DND-41 (cell line): ENCODE data around the gene UBQLN1.

Experiments
- ATAC-seq: fragments of 200-7000 bp; cut with Tn5 transposase; 3 replicates; pipeline ENCODE4 v1.9.1; 2021; ENCODE audit warnings: low read depth; ENCODE audit not compliant: insufficient read depth
- DNase-seq: peaks from one replicate; pipeline ENCODE4 v3.0.0-alpha.2; 2020
- H2AFZ ChIP-seq: 2 replicates; pipeline ENCODE4 v1.6.0; 2012; ENCODE audit warnings: low read depth, low read length
- H3K27ac ChIP-seq: 2 replicates; pipeline ENCODE4 v1.5.1; 2012; ENCODE audit warnings: low read length, inconsistent platforms
- H3K27me3 ChIP-seq: fragments of 200-600 bp; sonication (generic); 2 replicates; pipeline ENCODE4 v1.6.0; 2012; ENCODE audit warnings: low read length, mild to moderate bottlenecking, inconsistent platforms; ENCODE audit not compliant: insufficient read depth, poor library complexity
- H3K36me3 ChIP-seq: 2 replicates; pipeline ENCODE4 v1.5.1; 2012; ENCODE audit warnings: low read length, inconsistent platforms; ENCODE audit not compliant: insufficient read depth
- H3K4me1 ChIP-seq: 2 replicates; pipeline ENCODE4 v1.5.1; 2012; ENCODE audit warnings: mild to moderate bottlenecking, low read length; ENCODE audit not compliant: insufficient read depth
- H3K4me2 ChIP-seq: 2 replicates; pipeline ENCODE4 v1.6.0; 2012; ENCODE audit warnings: mild to moderate bottlenecking, moderate library complexity, low read length, inconsistent platforms; ENCODE audit not compliant: insufficient read depth
- H3K4me3 ChIP-seq, 2 experiments: fragments of 200-600 bp in 1 of 2; shearing (Covaris generic) in 1 of 2; 2 replicates each; pipeline ENCODE4 v1.5.1; 2012 to 2016; ENCODE audit warnings: inconsistent platforms in 2 of 2, low read length in 2 of 2, mild to moderate bottlenecking in 2 of 2, low read depth in 1 of 2, moderate library complexity in 1 of 2
- H3K79me2 ChIP-seq: 2 replicates; pipeline ENCODE4 v1.6.0; 2012; ENCODE audit warnings: low read length, inconsistent platforms; ENCODE audit not compliant: insufficient read depth
- H3K9ac ChIP-seq: 2 replicates; pipeline ENCODE4 v1.6.0; 2012; ENCODE audit warnings: low read depth, mild to moderate bottlenecking, inconsistent platforms, low read length, moderate library complexity
- H3K9me3 ChIP-seq: 2 replicates; pipeline ENCODE4 v1.5.1; 2012; ENCODE audit warnings: low read length, moderate library complexity, mild to moderate bottlenecking, inconsistent platforms; ENCODE audit not compliant: insufficient read depth, severe bottlenecking
- H4K20me1 ChIP-seq: 2 replicates; pipeline ENCODE4 v1.6.0; 2012; ENCODE audit warnings: low read length; ENCODE audit not compliant: insufficient read depth
- EZH2 ChIP-seq: IDR thresholded peaks from 3 replicates; pipeline ENCODE4 v1.6.1; 2012; ENCODE audit warnings: borderline replicate concordance, low read depth, mild to moderate bottlenecking, moderate library complexity, low read length, inconsistent platforms; ENCODE audit not compliant: severe bottlenecking
- TF ChIP-seq, protein P1 (sequence below): IDR thresholded peaks from 2 replicates; pipeline ENCODE4 v1.5.1; 2012; ENCODE audit warnings: borderline replicate concordance, low read length, moderate library complexity, mild to moderate bottlenecking; ENCODE audit not compliant: poor library complexity, severe bottlenecking; ENCODE audit errors: extremely low read depth

UBQLN1 gene

DNA sequence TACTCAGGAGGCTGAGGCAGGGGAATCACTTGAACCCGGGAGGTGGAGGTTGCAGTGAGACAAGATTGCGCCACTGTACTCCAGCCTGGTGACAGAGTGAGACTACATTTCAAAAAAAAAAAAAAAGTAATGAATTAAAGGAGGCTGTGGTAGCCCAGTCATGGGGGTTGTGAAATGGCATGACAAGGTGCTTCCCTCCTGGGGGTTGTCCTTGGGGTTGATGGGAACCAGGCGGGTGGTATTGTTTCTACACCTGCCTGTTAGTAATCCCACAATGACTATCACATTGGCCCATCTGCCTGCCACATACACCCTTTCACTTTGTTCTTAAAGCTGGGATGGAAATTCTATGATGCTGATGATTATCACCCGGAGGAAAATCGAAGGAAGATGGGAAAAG is 79.2 kb downstream of the UBQLN1 start:
- no peak overlapping the region for H3K4me2 ChIP-seq
- no peaks in the 10 kb centered on the region for H3K9me3 ChIP-seq
- ATAC-seq = no peak
- H3K27ac ChIP-seq = no peak overlapping the region
- peaks cover 10% of the 10 kb centered on the region for H3K36me3 ChIP-seq
- H4K20me1 ChIP-seq = no peaks in the 10 kb centered on the region
- no peak overlapping the region for H2AFZ ChIP-seq
- H3K9ac ChIP-seq = no peak overlapping the region
- TF ChIP-seq, protein P1, sequence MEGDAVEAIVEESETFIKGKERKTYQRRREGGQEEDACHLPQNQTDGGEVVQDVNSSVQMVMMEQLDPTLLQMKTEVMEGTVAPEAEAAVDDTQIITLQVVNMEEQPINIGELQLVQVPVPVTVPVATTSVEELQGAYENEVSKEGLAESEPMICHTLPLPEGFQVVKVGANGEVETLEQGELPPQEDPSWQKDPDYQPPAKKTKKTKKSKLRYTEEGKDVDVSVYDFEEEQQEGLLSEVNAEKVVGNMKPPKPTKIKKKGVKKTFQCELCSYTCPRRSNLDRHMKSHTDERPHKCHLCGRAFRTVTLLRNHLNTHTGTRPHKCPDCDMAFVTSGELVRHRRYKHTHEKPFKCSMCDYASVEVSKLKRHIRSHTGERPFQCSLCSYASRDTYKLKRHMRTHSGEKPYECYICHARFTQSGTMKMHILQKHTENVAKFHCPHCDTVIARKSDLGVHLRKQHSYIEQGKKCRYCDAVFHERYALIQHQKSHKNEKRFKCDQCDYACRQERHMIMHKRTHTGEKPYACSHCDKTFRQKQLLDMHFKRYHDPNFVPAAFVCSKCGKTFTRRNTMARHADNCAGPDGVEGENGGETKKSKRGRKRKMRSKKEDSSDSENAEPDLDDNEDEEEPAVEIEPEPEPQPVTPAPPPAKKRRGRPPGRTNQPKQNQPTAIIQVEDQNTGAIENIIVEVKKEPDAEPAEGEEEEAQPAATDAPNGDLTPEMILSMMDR = no peak
- H3K4me1 ChIP-seq = peaks cover 10% of the 10 kb centered on the region
- H3K27me3 ChIP-seq = no peaks in the 10 kb centered on the region
- H3K4me3 ChIP-seq = no peak overlapping the region
- DNase-seq = no peak
- H3K79me2 ChIP-seq = no peaks in the 10 kb centered on the region; the same call in 1 of the 2 replicates

DNA sequence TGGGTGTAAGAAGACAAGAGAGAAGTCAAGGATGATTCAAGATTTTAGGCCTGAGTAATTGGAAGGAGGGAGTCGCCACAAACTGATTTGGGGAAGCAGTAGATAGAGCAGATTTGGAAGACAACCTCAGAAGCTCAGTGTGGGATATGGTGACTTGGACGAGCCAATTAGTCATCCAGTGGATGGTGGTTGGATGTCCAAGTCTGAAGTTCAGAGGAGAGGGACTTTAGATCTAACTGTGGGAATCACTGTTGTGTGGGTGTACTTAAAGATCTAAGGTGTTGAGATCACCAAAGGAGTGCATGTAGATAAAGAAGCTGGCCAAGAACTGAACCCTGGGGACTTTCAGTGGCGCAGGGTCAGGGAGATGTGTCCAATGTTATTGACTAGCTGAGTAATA is 82.6 kb downstream of the UBQLN1 start:
- no peak for TF ChIP-seq EZH2
- TF ChIP-seq, protein P1 = no peak
- Histone ChIP-seq H3K79me2 (no peaks in the 10 kb centered on the region; the same call in 1 of the 2 replicates), H4K20me1 (no peaks in the 10 kb centered on the region), H3K4me2 (no peak overlapping the region), H3K27me3 (no peaks in the 10 kb centered on the region), H3K9ac (no peak overlapping the region), H3K27ac (no peak overlapping the region), H3K4me1 (peaks cover 17% of the 10 kb centered on the region), H3K9me3 (no peaks in the 10 kb centered on the region), H3K4me3 (no peak overlapping the region), H2AFZ (no peak overlapping the region), H3K36me3 (peaks cover 10% of the 10 kb centered on the region)
- no peak for DNase-seq
- ATAC-seq = no peak

DNA sequence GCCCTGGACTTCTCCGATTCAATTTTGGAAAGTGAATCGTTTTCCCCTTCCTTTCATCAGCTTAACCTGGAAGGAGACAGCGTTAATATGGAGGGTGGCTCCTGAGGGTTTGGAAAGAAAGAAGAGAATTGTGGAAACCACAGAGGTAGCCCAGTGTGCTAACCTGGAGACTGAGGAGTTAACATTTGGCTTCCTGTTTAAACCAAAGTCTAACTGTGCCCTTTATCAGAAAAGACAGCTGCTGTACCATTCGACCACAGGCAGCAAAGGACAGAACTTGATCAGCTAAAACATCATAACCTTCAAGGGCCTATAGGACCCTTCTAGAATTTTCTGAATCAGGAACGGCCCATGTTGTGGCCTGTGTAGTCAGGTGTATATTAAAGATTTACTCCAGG is 84.1 kb downstream of the UBQLN1 start:
- Histone ChIP-seq H3K9ac (peak overlapping the region; percentile 93), H3K27me3 (no peaks in the 10 kb centered on the region), H3K36me3 (peaks cover 4% of the 10 kb centered on the region), H4K20me1 (no peaks in the 10 kb centered on the region), H3K4me2 (peak overlapping the region; percentile 76), H3K79me2 (no peaks in the 10 kb centered on the region; the same call in 1 of the 2 replicates), H3K27ac (peak overlapping the region; percentile 93), H3K4me1 (peaks cover 17% of the 10 kb centered on the region), H3K9me3 (no peaks in the 10 kb centered on the region), H3K4me3 (peak overlapping the region; percentile 69 to 79), H2AFZ (peak overlapping the region; percentile 86)
- peak; percentile 34 for DNase-seq
- peak; percentile 52 for ATAC-seq
- no peak for TF ChIP-seq EZH2
- TF ChIP-seq, protein P1 = no peak
